Neutrophil (primary cell): ENCODE data around the gene STXBP3.
A peak's percentile ranks its signal among the peaks of the same experiment; 100 is the strongest.
"Not testable (repeated sequence)": the region's sequence is repeated elsewhere in the genome, so short reads cannot be mapped to it uniquely, and the experiment has no call there.

Experiments
- H3K27ac ChIP-seq: fragments of 200-600 bp; sonication (generic); 2 replicates; pipeline ENCODE4 v1.5.1; 2016; ENCODE audit warnings: mild to moderate bottlenecking, moderate library complexity
- H3K27me3 ChIP-seq: fragments of 200-600 bp; sonication (generic); 2 replicates; pipeline ENCODE4 v1.6.0; 2016; ENCODE audit warnings: mild to moderate bottlenecking
- H3K36me3 ChIP-seq: fragments of 200-600 bp; sonication (generic); 2 replicates; pipeline ENCODE4 v1.5.1; 2017
- H3K4me1 ChIP-seq, 2 experiments: fragments of 200-600 bp in 1 of 2; sonication (generic) in 1 of 2; 1 replicate in 1 of 2; 2 replicates in 1 of 2; pipeline versions ENCODE4 v1.5.1 to v1.6.1; 2013 to 2016; ENCODE audit warnings: low read depth in 1 of 2, low read length in 1 of 2, mild to moderate bottlenecking in 1 of 2, moderate library complexity in 1 of 2; ENCODE audit not compliant: control insufficient read depth in 1 of 2, insufficient read depth in 1 of 2
- H3K4me3 ChIP-seq, 2 experiments: fragments of 200-600 bp in 1 of 2; sonication (generic) in 1 of 2; 1 replicate in 1 of 2; 2 replicates in 1 of 2; pipeline ENCODE4 v1.5.1; 2013 to 2016; ENCODE audit warnings: low read depth in 1 of 2, low read length in 1 of 2, mild to moderate bottlenecking in 1 of 2, moderate library complexity in 1 of 2
- H3K9me3 ChIP-seq: fragments of 200-600 bp; sonication (generic); 2 replicates; pipeline ENCODE4 v1.5.1; 2016
- TF ChIP-seq, protein P1 (sequence below): fragments of 200-600 bp; sonication (generic); IDR thresholded peaks from 2 replicates; pipeline ENCODE4 v1.5.1; 2016; ENCODE audit warnings: antibody characterized with exemption

STXBP3 gene, protein sequence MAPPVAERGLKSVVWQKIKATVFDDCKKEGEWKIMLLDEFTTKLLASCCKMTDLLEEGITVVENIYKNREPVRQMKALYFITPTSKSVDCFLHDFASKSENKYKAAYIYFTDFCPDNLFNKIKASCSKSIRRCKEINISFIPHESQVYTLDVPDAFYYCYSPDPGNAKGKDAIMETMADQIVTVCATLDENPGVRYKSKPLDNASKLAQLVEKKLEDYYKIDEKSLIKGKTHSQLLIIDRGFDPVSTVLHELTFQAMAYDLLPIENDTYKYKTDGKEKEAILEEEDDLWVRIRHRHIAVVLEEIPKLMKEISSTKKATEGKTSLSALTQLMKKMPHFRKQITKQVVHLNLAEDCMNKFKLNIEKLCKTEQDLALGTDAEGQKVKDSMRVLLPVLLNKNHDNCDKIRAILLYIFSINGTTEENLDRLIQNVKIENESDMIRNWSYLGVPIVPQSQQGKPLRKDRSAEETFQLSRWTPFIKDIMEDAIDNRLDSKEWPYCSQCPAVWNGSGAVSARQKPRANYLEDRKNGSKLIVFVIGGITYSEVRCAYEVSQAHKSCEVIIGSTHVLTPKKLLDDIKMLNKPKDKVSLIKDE

GRCh38 chr1:108746382-108747170 is at the start of gene STXBP3:
Gene STXBP3 (plus strand): TSS chr1:108746674. CDS start chr1:108746738, 64 bp downstream.
- Histone ChIP-seq H3K9me3 (no peaks in the 10 kb centered on the region), H3K36me3 (no peaks in the 10 kb centered on the region), H3K27ac (peak within 1 kb of the TSS; percentile 98), H3K27me3 (no peaks in the 10 kb centered on the region), H3K4me3 (peak within 1 kb of the TSS; percentile 92 to 95), H3K4me1 (peaks cover 16 to 35% of the 10 kb centered on the region in 2 experiments)
- TF ChIP-seq, protein P1, sequence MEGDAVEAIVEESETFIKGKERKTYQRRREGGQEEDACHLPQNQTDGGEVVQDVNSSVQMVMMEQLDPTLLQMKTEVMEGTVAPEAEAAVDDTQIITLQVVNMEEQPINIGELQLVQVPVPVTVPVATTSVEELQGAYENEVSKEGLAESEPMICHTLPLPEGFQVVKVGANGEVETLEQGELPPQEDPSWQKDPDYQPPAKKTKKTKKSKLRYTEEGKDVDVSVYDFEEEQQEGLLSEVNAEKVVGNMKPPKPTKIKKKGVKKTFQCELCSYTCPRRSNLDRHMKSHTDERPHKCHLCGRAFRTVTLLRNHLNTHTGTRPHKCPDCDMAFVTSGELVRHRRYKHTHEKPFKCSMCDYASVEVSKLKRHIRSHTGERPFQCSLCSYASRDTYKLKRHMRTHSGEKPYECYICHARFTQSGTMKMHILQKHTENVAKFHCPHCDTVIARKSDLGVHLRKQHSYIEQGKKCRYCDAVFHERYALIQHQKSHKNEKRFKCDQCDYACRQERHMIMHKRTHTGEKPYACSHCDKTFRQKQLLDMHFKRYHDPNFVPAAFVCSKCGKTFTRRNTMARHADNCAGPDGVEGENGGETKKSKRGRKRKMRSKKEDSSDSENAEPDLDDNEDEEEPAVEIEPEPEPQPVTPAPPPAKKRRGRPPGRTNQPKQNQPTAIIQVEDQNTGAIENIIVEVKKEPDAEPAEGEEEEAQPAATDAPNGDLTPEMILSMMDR, result peak; percentile 97

GRCh38 chr1:108699375-108700332 is 46.8 kb upstream of the STXBP3 start:
- Histone ChIP-seq H3K4me1 (peaks cover 26 to 32% of the 10 kb centered on the region in 2 experiments), H3K36me3 (peaks cover 68% of the 10 kb centered on the region), H3K4me3 (no peak overlapping the region), H3K27ac (peak overlapping the region; percentile 47), H3K9me3 (no peaks in the 10 kb centered on the region), H3K27me3 (no peaks in the 10 kb centered on the region)
- TF ChIP-seq, protein P1, result no peak

- Histone ChIP-seq H3K27ac (no peak overlapping the region), H3K36me3 (peaks cover 60% of the 10 kb centered on the region), H3K9me3 (no peaks in the 10 kb centered on the region), H3K4me1 (peaks cover 14 to 18% of the 10 kb centered on the region in 2 experiments), H3K4me3 (no peak overlapping the region), H3K27me3 (no peaks in the 10 kb centered on the region)
- TF ChIP-seq, protein P1, result no peak
Measured at GRCh38 chr1:108701176-108701849, 45.2 kb upstream of the STXBP3 start.

DNA sequence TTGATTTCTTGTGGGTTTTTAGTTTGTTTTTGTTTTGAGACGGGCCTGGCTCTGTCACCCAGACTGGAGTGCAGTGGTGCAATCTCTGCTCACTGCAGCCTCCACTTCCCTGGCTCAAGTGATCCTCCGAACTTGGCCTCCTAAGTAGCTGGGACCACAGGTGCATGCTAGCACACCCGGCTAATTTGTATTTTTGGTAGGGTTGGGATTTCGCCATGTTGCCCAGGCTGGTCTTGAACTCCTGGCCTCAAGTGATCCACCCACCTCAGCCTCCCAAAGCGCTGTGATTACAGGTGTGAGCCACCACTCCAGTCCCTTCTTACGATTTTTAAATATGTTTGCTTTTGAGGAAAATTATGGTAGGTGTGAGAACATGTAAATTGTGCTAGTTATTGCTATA is 44.4 kb upstream of the STXBP3 start:
- Histone ChIP-seq H3K4me1 (peaks cover 14 to 18% of the 10 kb centered on the region in 2 experiments), H3K36me3 (peaks cover 52% of the 10 kb centered on the region)
- H3K9me3 ChIP-seq, H3K27ac ChIP-seq, H3K4me3 ChIP-seq, H3K27me3 ChIP-seq: not testable (repeated sequence)

- no peaks in the 10 kb centered on the region for H3K27me3 ChIP-seq
- H3K36me3 ChIP-seq, result peaks cover 33% of the 10 kb centered on the region
- peaks cover 14 to 18% of the 10 kb centered on the region in 2 experiments for H3K4me1 ChIP-seq
- H3K4me3 ChIP-seq, result no peak overlapping the region
- peak overlapping the region; percentile 61 for H3K27ac ChIP-seq
- TF ChIP-seq, protein P1, result no peak
- H3K9me3 ChIP-seq, result no peaks in the 10 kb centered on the region
Measured at GRCh38 chr1:108703939-108704338, 42.5 kb upstream of the STXBP3 start.
